Heart left ventricle (tissue), 16 donors: ENCODE results near the gene MAP3K3. TPM values are rescaled to one million over a fixed set of nuclear protein-coding genes. Genes with fewer than 3 reads are reported as not detected.

Experiments
- ATAC-seq, 4 donors: fragments of 200-7000 bp; cut with Tn5 transposase; one replicate each; pipeline ENCODE4 v1.9.1; 2020 to 2022; ENCODE audit warnings: moderate library complexity in 4 of 4, mild to moderate bottlenecking in 3 of 4, moderate number of reproducible peaks in 1 of 4
- DNase-seq, 5 donors: peaks; one replicate each; pipeline ENCODE4 v3.0.0-alpha.2; 2020
- H3K27ac ChIP-seq, 12 donors: fragments of 200-600 bp; sonication (generic) in 4 of 12; one replicate each; pipeline versions ENCODE4 v1.5.0 to v1.8.0; 2016 to 2022; ENCODE audit warnings: mild to moderate bottlenecking in 2 of 12
- H3K27me3 ChIP-seq, 9 donors: fragments of 200-600 bp; sonication (generic) in 2 of 9; one replicate each; pipeline versions ENCODE4 v1.5.1 to v1.8.0; 2016 to 2022; ENCODE audit warnings: mild to moderate bottlenecking in 3 of 9
- H3K36me3 ChIP-seq, 9 donors: fragments of 200-600 bp; sonication (generic) in 2 of 9; one replicate each; pipeline versions ENCODE4 v1.5.0 to v1.8.0; 2018 to 2022; ENCODE audit warnings: mild to moderate bottlenecking in 2 of 9
- H3K4me1 ChIP-seq, 12 donors: fragments of 200-600 bp; sonication (generic) in 4 of 12; one replicate each; pipeline versions ENCODE4 v1.5.0 to v1.8.0; 2016 to 2022; ENCODE audit warnings: mild to moderate bottlenecking in 3 of 12
- H3K4me3 ChIP-seq, 12 donors: fragments of 200-600 bp; sonication (generic) in 4 of 12; one replicate each; pipeline versions ENCODE4 v1.5.0 to v1.8.0; 2017 to 2022; ENCODE audit warnings: mild to moderate bottlenecking in 9 of 12, moderate library complexity in 4 of 12
- H3K9me3 ChIP-seq, 12 donors: fragments of 200-600 bp; sonication (generic) in 4 of 12; one replicate each; pipeline versions ENCODE4 v1.5.0 to v1.8.0; 2016 to 2022; ENCODE audit warnings: mild to moderate bottlenecking in 1 of 12
- POLR2A ChIP-seq, 2 donors: fragments of 450-650 bp; IDR thresholded peaks; one replicate each; pipeline ENCODE4 v1.6.1; 2017; ENCODE audit warnings: antibody characterized with exemption in 2 of 2, mild to moderate bottlenecking in 2 of 2, moderate library complexity in 2 of 2
- WGBS, 4 donors: extraction: QIAGEN DNeasy Blood & Tissue Kit in 2 of 4; methylation state at CpG; one replicate each; pipeline versions ENCODE4 v1.1.5 to v1.1.7; 2013 to 2018; 5-methylcytosine and 5-hydroxymethylcytosine counted together
- intact Hi-C, 10 donors: fragments of 100-400 bp; cut with DNase I; formaldehyde crosslinking; loops; one replicate each; pipeline versions ENCODE4 v1.11.1 to v1.14.2; 2022
- polyA plus RNA-seq, 2 donors: library from polyadenylated mRNA; stranded (reverse); fragments of 200-250 nt; gene quantifications; one replicate each; pipeline ENCODE4 v1.2.3, GENCODE V29; 2013
- total RNA-seq, 9 donors: library from RNA; depleted of rRNA in 2 of 9; stranded (reverse); fragments of >200 nt in 2 of 9; fragmentation: NEBNext Ultra II Directional in 3 of 9; extraction: Animal tissue kit (Norgen Biotek cat#: 25700) in 3 of 9; gene quantifications; one replicate each; pipeline versions ENCODE4 v1.1.0 to v1.2.4, GENCODE V29; 2016 to 2023
- TF ChIP-seq, protein P1 (sequence below), 12 donors: fragments of 200-600 bp; sonication (generic) in 4 of 12; IDR thresholded peaks; one replicate each; pipeline versions ENCODE4 v1.5.0 to v1.8.0; 2018 to 2022; ENCODE audit warnings: antibody characterized with exemption in 12 of 12, mild to moderate bottlenecking in 5 of 12
- donor health status: ischemic (EF 13 %, LVEDD 7.1; RV severe dilation, severe dysfunction).
- donor health status: healthy with polysubstance abuse.
- donor health status: DM: no; HTN: yes; CAD: no.
- donor health status: DM: no; HTN: no; CAD: no.
- donor health status: ischemic (EF 25% LVEDD 6.9; RV normal size, moderate dysfunction).
- donor health status: ischemic (EF 25% LVEDD 5.7; RV mildly dilated, moderate dysfunction).
- donor health status: healthy.
- donor health status: DM: yes; HTN: yes; CAD: no.
- donor health status: ischemic (EF 35%, LVEDD 5.7; RV mildly dilated, moderate dysfunction).
- donor health status: nonischemic (EF 11% LVEDD 7.7; RV severe dilation, severe dysfunction).
- donor health status: DM: yes; HTN: yes; CAD: no.
- donor health status: PGD.
- donor health status: ischemic (EF 29% LVEDD 5.4; RV normal size, mild dysfunction).
- donor health status: nonischemic (EF 23%, LVEDD 6.1; RV moderate dilation, normal function).

Gene MAP3K3
- total and polyA plus RNA-seq, 11 donors: 20.5 to 102 (median 58.0) TPM

DNA sequence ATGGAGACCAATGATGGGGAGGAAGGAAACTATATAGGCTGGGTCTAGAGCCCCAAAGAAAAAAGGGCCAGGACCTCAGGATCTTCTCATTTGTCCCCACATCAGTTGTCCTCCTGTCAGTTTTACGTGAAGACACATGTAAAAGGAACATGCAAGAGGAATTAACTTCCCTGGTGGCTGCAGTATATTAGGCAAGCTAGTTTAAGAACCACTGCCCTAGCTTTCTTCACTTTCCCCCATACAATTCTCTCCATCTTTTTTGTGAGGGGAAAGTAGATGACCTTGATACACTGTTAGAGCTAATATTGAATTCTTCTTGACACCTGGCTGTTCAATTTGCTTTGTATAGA, 2.3 kb downstream of the MAP3K3 start:
- intact Hi-C loops: loop anchor here in 4 of 10 donors (5.0 to 10.0 kb wide), 3 partner anchors 53 to 78 kb away; partner anchors contain the start of gene LIMD2 (in 1 of the 4)
- H3K4me1 ChIP-seq: peaks cover 6 to 68% (median 54%) of the 10 kb centered on the region in 12 donors
- no peak for DNase-seq
- ATAC-seq: no peak
- no peaks in the 10 kb centered on the region for H3K27me3 ChIP-seq
- 52 to 69% (median 65%) methylated on average over 1 of the region's 1 CpG for WGBS, 4 donors
- TF ChIP-seq POLR2A (IDR thresholded peaks at IDR 0.05): no peak
- TF ChIP-seq, protein P1, sequence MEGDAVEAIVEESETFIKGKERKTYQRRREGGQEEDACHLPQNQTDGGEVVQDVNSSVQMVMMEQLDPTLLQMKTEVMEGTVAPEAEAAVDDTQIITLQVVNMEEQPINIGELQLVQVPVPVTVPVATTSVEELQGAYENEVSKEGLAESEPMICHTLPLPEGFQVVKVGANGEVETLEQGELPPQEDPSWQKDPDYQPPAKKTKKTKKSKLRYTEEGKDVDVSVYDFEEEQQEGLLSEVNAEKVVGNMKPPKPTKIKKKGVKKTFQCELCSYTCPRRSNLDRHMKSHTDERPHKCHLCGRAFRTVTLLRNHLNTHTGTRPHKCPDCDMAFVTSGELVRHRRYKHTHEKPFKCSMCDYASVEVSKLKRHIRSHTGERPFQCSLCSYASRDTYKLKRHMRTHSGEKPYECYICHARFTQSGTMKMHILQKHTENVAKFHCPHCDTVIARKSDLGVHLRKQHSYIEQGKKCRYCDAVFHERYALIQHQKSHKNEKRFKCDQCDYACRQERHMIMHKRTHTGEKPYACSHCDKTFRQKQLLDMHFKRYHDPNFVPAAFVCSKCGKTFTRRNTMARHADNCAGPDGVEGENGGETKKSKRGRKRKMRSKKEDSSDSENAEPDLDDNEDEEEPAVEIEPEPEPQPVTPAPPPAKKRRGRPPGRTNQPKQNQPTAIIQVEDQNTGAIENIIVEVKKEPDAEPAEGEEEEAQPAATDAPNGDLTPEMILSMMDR (IDR thresholded peaks at IDR 0.05): no peak
- peak overlapping the region in 5 of 12 donors; percentile 82 to 93 (median 91) for H3K27ac ChIP-seq
- peak overlapping the region in 7 of 12 donors; percentile 77 to 96 (median 79) for H3K4me3 ChIP-seq
- no peaks in the 10 kb centered on the region for H3K9me3 ChIP-seq
- peaks cover 0 to 15% (median 0%) of the 10 kb centered on the region in 9 donors for H3K36me3 ChIP-seq

DNA sequence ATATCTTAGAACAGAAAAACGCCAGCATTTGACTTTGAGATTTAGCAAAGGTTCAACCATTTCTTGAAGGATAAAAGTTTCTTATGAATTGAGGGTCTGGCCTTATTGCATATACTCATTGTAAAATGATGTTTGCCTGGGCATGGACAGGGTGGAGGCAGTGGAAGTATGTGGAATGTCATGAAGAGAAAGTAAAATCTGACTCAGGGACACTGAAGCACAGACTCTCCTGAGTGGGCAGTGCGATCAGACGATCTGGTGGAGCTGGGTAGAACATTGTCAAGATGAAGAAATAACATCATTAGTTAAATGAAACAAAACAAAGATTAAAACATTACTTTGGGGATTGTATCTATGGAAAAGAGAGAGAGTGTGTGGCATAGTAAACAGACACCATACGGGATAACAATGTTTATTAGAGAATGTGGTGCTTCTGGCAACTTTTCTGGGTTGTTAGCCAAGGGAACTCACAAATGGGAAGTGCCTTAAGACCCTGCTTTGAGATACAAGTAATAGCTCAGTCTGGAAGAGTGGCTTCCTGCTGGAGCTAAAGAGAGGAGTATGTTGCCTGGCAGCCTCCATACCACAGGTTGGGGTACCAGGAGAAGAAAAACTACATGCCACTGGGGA, 4.4 kb downstream of the MAP3K3 start:
- H3K27ac ChIP-seq: peak overlapping the region in 8 of 12 donors; percentile 2 to 63 (median 40)
- peaks cover 6 to 83% (median 67%) of the 10 kb centered on the region in 12 donors for H3K4me1 ChIP-seq
- no peaks in the 10 kb centered on the region for H3K9me3 ChIP-seq
- no peak for DNase-seq
- 48 to 53% (median 51%) methylated on average over 4 of the region's 4 CpGs for WGBS, 4 donors
- H3K4me3 ChIP-seq: no peak overlapping the region
- peaks cover 0 to 15% (median 0%) of the 10 kb centered on the region in 9 donors for H3K36me3 ChIP-seq
- intact Hi-C loops: loop anchor here in 3 of 10 donors (5.0 to 10.0 kb wide), 3 partner anchors 46 to 71 kb away; no protein-coding TSS in a partner anchor
- no peak for ATAC-seq
- no peak for TF ChIP-seq POLR2A (IDR thresholded peaks at IDR 0.05)
- TF ChIP-seq, protein P1 (IDR thresholded peaks at IDR 0.05): no peak
- no peaks in the 10 kb centered on the region for H3K27me3 ChIP-seq

DNA sequence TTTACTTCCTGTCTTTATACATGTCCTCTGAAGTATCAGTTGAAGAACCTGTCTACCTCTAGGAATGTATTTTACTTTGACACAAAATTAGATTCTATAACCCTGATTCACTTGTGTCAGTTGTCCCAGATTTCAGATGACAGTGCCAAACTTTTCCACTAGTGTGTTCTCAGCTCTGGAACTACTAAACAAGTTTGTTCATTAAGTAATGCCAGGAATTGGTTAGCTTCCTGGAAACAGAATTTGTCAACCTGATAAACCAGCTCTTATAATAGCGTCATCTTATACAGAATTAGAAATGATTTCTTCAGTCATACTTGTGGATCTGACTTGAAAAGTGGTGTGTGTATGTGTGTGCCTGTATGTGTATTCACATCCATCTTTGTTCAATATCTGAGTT, 7.4 kb downstream of the MAP3K3 start:
- TF ChIP-seq, protein P1 (IDR thresholded peaks at IDR 0.05): no peak
- peak; percentile 53 to 75 (median 69) for ATAC-seq
- WGBS, 4 donors: 28 to 39% (median 34%) methylated on average over 1 of the region's 1 CpG

DNA sequence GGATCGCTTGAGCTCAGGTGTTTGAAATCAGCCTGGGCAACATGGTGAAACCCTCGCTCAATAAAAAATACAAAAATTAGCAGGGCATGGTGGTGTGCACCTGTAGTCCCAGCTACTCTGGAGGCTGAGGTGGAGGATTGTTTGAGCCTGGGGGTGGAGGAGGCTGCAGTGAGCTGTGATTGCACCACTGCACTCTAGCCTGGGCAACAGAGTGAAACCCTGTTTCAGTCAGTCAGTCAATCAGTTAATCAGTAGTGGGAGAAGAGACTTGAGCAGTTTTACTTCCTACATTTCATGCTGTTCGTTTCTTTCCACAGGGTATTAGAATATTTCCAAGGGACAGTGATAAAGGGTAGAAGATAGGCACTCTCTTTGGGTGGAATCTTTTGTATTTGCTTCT, 8.8 kb downstream of the MAP3K3 start:
- intact Hi-C loops: loop anchor here in 1 of 10 donors (10.0 kb wide), 1 partner anchor 64 kb away; no protein-coding TSS in a partner anchor

More for the DNA sequence above, 7.4 kb downstream of the MAP3K3 start:
- peaks cover 10 to 98% (median 72%) of the 10 kb centered on the region in 12 donors for H3K4me1 ChIP-seq
- peak overlapping the region in 10 of 12 donors; percentile 13 to 93 (median 63) for H3K27ac ChIP-seq
- H3K9me3 ChIP-seq: no peaks in the 10 kb centered on the region
- H3K4me3 ChIP-seq: no peak overlapping the region
- H3K27me3 ChIP-seq: no peaks in the 10 kb centered on the region
- peaks cover 0 to 39% (median 25%) of the 10 kb centered on the region in 9 donors for H3K36me3 ChIP-seq
- intact Hi-C loops: loop anchor here in 4 of 10 donors (5.0 to 10.0 kb wide), 3 partner anchors 43 to 68 kb away; no protein-coding TSS in a partner anchor
- no peak for DNase-seq

More for the DNA sequence above, 8.8 kb downstream of the MAP3K3 start:
- no peak overlapping the region for H3K4me3 ChIP-seq
- peak overlapping the region in 6 of 12 donors; percentile 62 to 93 (median 66) for H3K27ac ChIP-seq
- peaks cover 10 to 98% (median 72%) of the 10 kb centered on the region in 12 donors for H3K4me1 ChIP-seq
- 77 to 87% (median 81%) methylated on average over 3 of the region's 3 CpGs for WGBS, 4 donors
- TF ChIP-seq, protein P1 (IDR thresholded peaks at IDR 0.05): no peak
- TF ChIP-seq POLR2A (IDR thresholded peaks at IDR 0.05): no peak
- no peaks in the 10 kb centered on the region for H3K9me3 ChIP-seq
- H3K36me3 ChIP-seq: peaks cover 0 to 54% (median 40%) of the 10 kb centered on the region in 9 donors
- DNase-seq (no peak), ATAC-seq (no peak)
- H3K27me3 ChIP-seq: no peaks in the 10 kb centered on the region
